Adrenal gland (tissue), 12 donors: ENCODE results near the gene FKTN. TPM values are rescaled to one million over a fixed set of nuclear protein-coding genes. Genes with fewer than 3 reads are reported as not detected.
"Not testable (repeated sequence)": the region's sequence is repeated elsewhere in the genome, so short reads cannot be mapped to it uniquely, and the experiment has no call there.

Experiments
- DNase-seq, 7 donors: peaks; one replicate each; pipeline ENCODE4 v3.0.0-alpha.2; 2019 to 2020
- H3K27ac ChIP-seq, 5 donors: fragments of 200-600 bp; sonication (generic) in 4 of 5; 1 replicate in 3 of 5; 2 replicates in 2 of 5; pipeline versions ENCODE4 v1.5.1 to v1.8.0; 2016 to 2020; ENCODE audit warnings: mild to moderate bottlenecking in 1 of 5
- H3K27me3 ChIP-seq: fragments of 200-600 bp; 2 replicates; pipeline ENCODE4 v1.8.0; 2021
- H3K36me3 ChIP-seq, 2 donors: fragments of 200-600 bp; replicated peaks in 1 of 2; 1 replicate in 1 of 2; 2 replicates in 1 of 2; pipeline versions ENCODE4 v1.5.1 to v1.8.0; 2018 to 2022
- H3K4me1 ChIP-seq, 2 donors: fragments of 200-600 bp; replicated peaks in 1 of 2; 1 replicate in 1 of 2; 2 replicates in 1 of 2; pipeline versions ENCODE4 v1.5.1 to v1.8.0; 2018 to 2021
- H3K4me3 ChIP-seq, 4 donors: fragments of 200-600 bp; sonication (generic) in 3 of 4; one replicate each; pipeline ENCODE4 v1.5.1; 2016 to 2018
- H3K9me3 ChIP-seq, 3 donors: fragments of 200-600 bp; sonication (generic) in 1 of 3; replicated peaks in 1 of 3; 1 replicate in 2 of 3; 2 replicates in 1 of 3; pipeline versions ENCODE4 v1.5.1 to v1.8.0; 2016 to 2021
- CTCF ChIP-seq, 6 experiments: fragments of 450-650 bp in 4 of 6; fragments of 200-600 bp in 2 of 6; sonication (generic) in 1 of 6; IDR thresholded peaks; 1 replicate in 5 of 6; 2 replicates in 1 of 6; pipeline versions ENCODE4 v1.5.1 to v1.8.0; 2016 to 2021; ENCODE audit warnings: antibody characterized with exemption in 6 of 6, mild to moderate bottlenecking in 2 of 6, moderate library complexity in 1 of 6
- POLR2A ChIP-seq, 2 donors: fragments of 450-650 bp; IDR thresholded peaks; one replicate each; pipeline ENCODE4 v1.6.1; 2017; ENCODE audit warnings: antibody characterized with exemption in 2 of 2, mild to moderate bottlenecking in 2 of 2, moderate library complexity in 1 of 2
- WGBS, 4 donors: extraction: QIAGEN DNeasy Blood & Tissue Kit in 2 of 4; methylation state at CpG; one replicate each; pipeline versions ENCODE4 v1.1.5 to v1.1.7; 2013 to 2017; 5-methylcytosine and 5-hydroxymethylcytosine counted together
- intact Hi-C, 2 donors: fragments of 100-400 bp; cut with DNase I; formaldehyde crosslinking; loops; one replicate each; pipeline versions ENCODE4 v1.14.1 to v1.15.0; 2022 to 2023
- polyA plus RNA-seq, 3 donors: library from polyadenylated mRNA; stranded (reverse); fragments of 200-250 nt in 2 of 3; fragments of 350-450 nt in 1 of 3; fragmentation: Illumina TruSeq in 1 of 3; extraction: RNeasy Lipid Tissue Mini Kit (QIAGEN cat#74804) in 1 of 3; gene quantifications; one replicate each; pipeline ENCODE4 v1.2.3, GENCODE V29; 2013 to 2014
- total RNA-seq, 9 donors: library from RNA; depleted of rRNA in 4 of 9; stranded (reverse); fragments of >200 nt in 4 of 9; fragments of 120-200 nt in 1 of 9; fragmentation: NEBNext Ultra II Directional in 1 of 9; extraction: Animal tissue kit (Norgen Biotek cat#: 25700) in 1 of 9; gene quantifications; one replicate each; pipeline versions ENCODE4 v1.1.0 to v1.2.4, GENCODE V29; 2013 to 2023
- donor health status: healthy with polysubstance abuse.
- donor health status: Bipolar disorder and iron deficiency.
- donor health status: DM: yes; HTN: yes; CAD: no.
- donor health status: DM: no; HTN: no; CAD: no.
- donor health status: DM: no; HTN: no; CAD: no.
- donor health status: DM: yes; HTN: yes; CAD: no.

The FKTN gene
- total and polyA plus RNA-seq, 12 donors, result 4.1 to 39.1 (median 15.5) TPM

GRCh38 chr9:105572455-105572854 lies 14.5 kb downstream of the FKTN start:
- no peak for DNase-seq
- intact Hi-C loops, result no loop called here

GRCh38 chr9:105579952-105580351 lies 22.0 kb downstream of the FKTN start:
- intact Hi-C loops, result not testable (repeated sequence)

More at GRCh38 chr9:105572455-105572854, 14.5 kb downstream of the FKTN start:
- H3K27ac ChIP-seq, result no peak overlapping the region
- H3K9me3 ChIP-seq, result no peaks in the 10 kb centered on the region
- H3K36me3 ChIP-seq, result no peaks in the 10 kb centered on the region
- TF ChIP-seq POLR2A (IDR thresholded peaks at IDR 0.05) (no peak), CTCF (IDR thresholded peaks at IDR 0.05) (no peak)
- H3K27me3 ChIP-seq, result no peaks in the 10 kb centered on the region
- H3K4me1 ChIP-seq, result no peaks in the 10 kb centered on the region
- H3K4me3 ChIP-seq, result no peak overlapping the region

GRCh38 chr9:105581550-105581949 lies 23.6 kb downstream of the FKTN start:
- WGBS, 4 donors, result 77 to 83% (median 80%) methylated on average over 13 to 16 of the region's 16 CpGs
- H3K36me3 ChIP-seq, H3K4me1 ChIP-seq, H3K27ac ChIP-seq, H3K9me3 ChIP-seq, intact Hi-C loops, H3K4me3 ChIP-seq, DNase-seq, H3K27me3 ChIP-seq: not testable (repeated sequence)

More at GRCh38 chr9:105579952-105580351, 22.0 kb downstream of the FKTN start:
- 94 to 98% (median 98%) methylated on average over 5 to 6 of the region's 6 CpGs for WGBS, 4 donors
- H3K4me1 ChIP-seq, DNase-seq, H3K36me3 ChIP-seq, H3K27me3 ChIP-seq, H3K27ac ChIP-seq, H3K4me3 ChIP-seq, H3K9me3 ChIP-seq: not testable (repeated sequence)

- Histone ChIP-seq H3K4me3 (no peak overlapping the region), H3K9me3 (peaks cover 0 to 8% (median 0%) of the 10 kb centered on the region in 3 donors), H3K36me3 (no peaks in the 10 kb centered on the region), H3K27me3 (no peaks in the 10 kb centered on the region), H3K27ac (no peak overlapping the region), H3K4me1 (no peaks in the 10 kb centered on the region)
- intact Hi-C loops, result no loop called here
- TF ChIP-seq POLR2A (IDR thresholded peaks at IDR 0.05), result no peak
- no peak for TF ChIP-seq CTCF (IDR thresholded peaks at IDR 0.05)
- 79 to 96% (median 89%) methylated on average over 3 of the region's 3 CpGs for WGBS, 4 donors
- no peak for DNase-seq
Measured at GRCh38 chr9:105593145-105593544, 35.2 kb downstream of the FKTN start.

GRCh38 chr9:105608721-105609598 lies 51.0 kb downstream of the FKTN start:
- WGBS, 4 donors, result 55 to 58% (median 57%) methylated on average over 6 of the region's 6 CpGs
- intact Hi-C loops, result loop anchor here in 1 of 2 donors (5.0 kb wide), 1 partner anchor 108 kb away; no protein-coding TSS in a partner anchor
- Histone ChIP-seq H3K27ac (no peak overlapping the region), H3K27me3 (no peaks in the 10 kb centered on the region), H3K9me3 (no peaks in the 10 kb centered on the region), H3K4me1 (no peaks in the 10 kb centered on the region), H3K36me3 (no peaks in the 10 kb centered on the region), H3K4me3 (no peak overlapping the region)
- TF ChIP-seq POLR2A (IDR thresholded peaks at IDR 0.05) (no peak), CTCF (IDR thresholded peaks at IDR 0.05) (peak; percentile 39 to 70 (median 54))
- no peak for DNase-seq
